Measurements from ENCODE around the gene SOCS3.
"Not testable (repeated sequence)": the region's sequence is repeated elsewhere in the genome, so short reads cannot be mapped to it uniquely, and the experiment has no call there.

SOCS3 gene

GRCh38 chr17:78347453-78347852 is 12.4 kb downstream of the SOCS3 start:
- no peak for DNase-seq

- DNase-seq, result no peak
Observed at GRCh38 chr17:78346605-78347250, 13.1 kb downstream of the SOCS3 start.

GRCh38 chr17:78345791-78346494 is 13.9 kb downstream of the SOCS3 start:
- DNase-seq, result no peak

- DNase-seq, result no peak
Observed at GRCh38 chr17:78345172-78345571, 14.7 kb downstream of the SOCS3 start.

- peak; percentile 37 for DNase-seq
Observed at GRCh38 chr17:78344666-78345065, 15.2 kb downstream of the SOCS3 start.

GRCh38 chr17:78343543-78344201 is 16.2 kb downstream of the SOCS3 start:
- no peak for DNase-seq

GRCh38 chr17:78343187-78343542 is 16.7 kb downstream of the SOCS3 start:
- DNase-seq, result no peak

GRCh38 chr17:78342449-78343186 is 17.3 kb downstream of the SOCS3 start:
- DNase-seq, result no peak

GRCh38 chr17:78341559-78342448 is 18.1 kb downstream of the SOCS3 start:
- peak; percentile 51 for DNase-seq

GRCh38 chr17:78340183-78340955 is 19.5 kb downstream of the SOCS3 start:
- DNase-seq, result no peak

GRCh38 chr17:78338486-78339259 is 21.2 kb downstream of the SOCS3 start:
- peak; percentile 58 for DNase-seq

- no peak for DNase-seq
Observed at GRCh38 chr17:78337244-78338109, 22.4 kb downstream of the SOCS3 start.

GRCh38 chr17:78335209-78335608 is 24.7 kb downstream of the SOCS3 start:
- no peak for DNase-seq

- DNase-seq, result no peak
Observed at GRCh38 chr17:78332991-78333390, 26.9 kb downstream of the SOCS3 start.

- DNase-seq, result not testable (repeated sequence)
Observed at GRCh38 chr17:78331355-78331754, 28.5 kb downstream of the SOCS3 start.

GRCh38 chr17:78330570-78331224 is 29.2 kb downstream of the SOCS3 start:
- DNase-seq, result no peak

GRCh38 chr17:78329263-78330059 is 30.4 kb downstream of the SOCS3 start:
- no peak for DNase-seq

GRCh38 chr17:78327880-78328279 is 32.0 kb downstream of the SOCS3 start:
- no peak for DNase-seq

Data from NCI-H146 (cell line).